Activated CD4-positive, alpha-beta memory T cell treated with anti-CD3 and anti-CD28 coated beads, Interleukin-2, amount 10 ng/mL, durations not matched to agents 7 days and 5 days (primary cell): Measurements from ENCODE around the gene PPP2R5C. TPM values are rescaled to one million over a fixed set of nuclear protein-coding genes. Genes with fewer than 3 reads are reported as not detected.
"Not testable (repeated sequence)": the region's sequence is repeated elsewhere in the genome, so short reads cannot be mapped to it uniquely, and the experiment has no call there.

Experiments
- CTCF ChIA-PET: fragments of 350-600 bp; sonication (Branson Sonifier 250); formaldehyde crosslinking; loops from one replicate; lab custom pipeline; 2021; ENCODE audit warnings: antibody characterized with exemption, inconsistent platforms; lab: Charles Lee
- POLR2A ChIA-PET: fragments of 350-600 bp; sonication (Branson Sonifier 250); formaldehyde crosslinking; loops from one replicate; lab custom pipeline; 2021; ENCODE audit warnings: antibody characterized with exemption; lab: Charles Lee
- DNase-seq: peaks from one replicate; pipeline ENCODE4 v3.0.0-alpha.2; 2020
- H3K27ac Mint-ChIP-seq: one replicate; pipeline ENCODE4 v1.8.0; 2021; ENCODE audit warnings: mild to moderate bottlenecking, mixed read lengths
- H3K27me3 Mint-ChIP-seq: one replicate; pipeline ENCODE4 v1.8.0; 2021; ENCODE audit warnings: mixed read lengths
- H3K36me3 Mint-ChIP-seq: one replicate; pipeline ENCODE4 v1.8.0; 2021; ENCODE audit warnings: low read depth, mixed read lengths
- H3K4me1 Mint-ChIP-seq: one replicate; pipeline ENCODE4 v1.8.0; 2021; ENCODE audit warnings: mixed read lengths
- H3K4me3 Mint-ChIP-seq: one replicate; pipeline ENCODE4 v1.8.0; 2021; ENCODE audit warnings: mild to moderate bottlenecking, mixed read lengths
- H3K9me3 Mint-ChIP-seq: one replicate; pipeline ENCODE4 v1.8.0; 2021; ENCODE audit warnings: mixed read lengths
- total RNA-seq, 2 experiments: library from RNA; stranded (reverse); gene quantifications; one replicate each; pipeline ENCODE4 v1.2.3, GENCODE V29; 2021

The PPP2R5C gene
- total RNA-seq, 2 experiments from 2014 or later = 338 to 348 TPM

GRCh38 chr14:101730157-101730556, 31.4 kb upstream of the PPP2R5C start:
- ChIA-PET CTCF (interaction anchor here (1.2 to 2.3 kb wide), 2 partner anchors 23 to 40 kb away, joined by 4 to 13 read pairs; no protein-coding TSS in a partner anchor), POLR2A (interaction anchor here (1.0 to 3.0 kb wide), 7 partner anchors 8 to 218 kb away, joined by 3 to 56 read pairs (median 14); no protein-coding TSS in a partner anchor)
- peaks cover 15% of the 10 kb centered on the region for H3K36me3 Mint-ChIP-seq
- H3K27me3 Mint-ChIP-seq, DNase-seq, H3K9me3 Mint-ChIP-seq: not testable (repeated sequence)
- H3K4me1 Mint-ChIP-seq = peaks cover 50% of the 10 kb centered on the region
- peak overlapping the region; percentile 96 for H3K27ac Mint-ChIP-seq
- peak overlapping the region; percentile 70 for H3K4me3 Mint-ChIP-seq

- peaks cover 50% of the 10 kb centered on the region for H3K4me1 Mint-ChIP-seq
- no peak for DNase-seq
- H3K9me3 Mint-ChIP-seq = no peaks in the 10 kb centered on the region
- POLR2A ChIA-PET = interaction anchor here (0.8 to 3.0 kb wide), 13 partner anchors 9 to 218 kb away, joined by 3 to 56 read pairs (median 5); no protein-coding TSS in a partner anchor
- H3K4me3 Mint-ChIP-seq = peak overlapping the region; percentile 70
- peaks cover 15% of the 10 kb centered on the region for H3K36me3 Mint-ChIP-seq
- no peaks in the 10 kb centered on the region for H3K27me3 Mint-ChIP-seq
- CTCF ChIA-PET = interaction anchor here (0.7 to 2.3 kb wide), 4 partner anchors 9 to 40 kb away, joined by 4 to 13 read pairs (median 8); no protein-coding TSS in a partner anchor
- peak overlapping the region; percentile 96 for H3K27ac Mint-ChIP-seq
Observed at GRCh38 chr14:101730626-101731186, 30.8 kb upstream of the PPP2R5C start.

- ChIA-PET CTCF (interaction anchor here (0.7 to 2.3 kb wide), 4 partner anchors 9 to 39 kb away, joined by 4 to 13 read pairs (median 8); no protein-coding TSS in a partner anchor), POLR2A (interaction anchor here (0.8 to 3.0 kb wide), 14 partner anchors 9 to 217 kb away, joined by 3 to 56 read pairs (median 4); no protein-coding TSS in a partner anchor)
- Mint-ChIP-seq H3K36me3 (peaks cover 15% of the 10 kb centered on the region), H3K27me3 (no peaks in the 10 kb centered on the region), H3K9me3 (no peaks in the 10 kb centered on the region), H3K4me3 (peak overlapping the region; percentile 70), H3K4me1 (peaks cover 48% of the 10 kb centered on the region), H3K27ac (peak overlapping the region; percentile 96)
- DNase-seq = peak; percentile 85
Observed at GRCh38 chr14:101731187-101732080, 30.1 kb upstream of the PPP2R5C start.

GRCh38 chr14:101732118-101732517, 29.4 kb upstream of the PPP2R5C start:
- H3K27ac Mint-ChIP-seq = peak overlapping the region; percentile 96
- peaks cover 47% of the 10 kb centered on the region for H3K4me1 Mint-ChIP-seq
- peak overlapping the region; percentile 70 for H3K4me3 Mint-ChIP-seq
- POLR2A ChIA-PET = interaction anchor here (0.8 to 3.0 kb wide), 8 partner anchors 10 to 92 kb away, joined by 3 to 56 read pairs (median 14); no protein-coding TSS in a partner anchor
- no peaks in the 10 kb centered on the region for H3K9me3 Mint-ChIP-seq
- no peak for DNase-seq
- peaks cover 15% of the 10 kb centered on the region for H3K36me3 Mint-ChIP-seq
- CTCF ChIA-PET = interaction anchor here (1.7 to 2.3 kb wide), 2 partner anchors 10 to 25 kb away, joined by 10 to 13 read pairs; no protein-coding TSS in a partner anchor
- no peaks in the 10 kb centered on the region for H3K27me3 Mint-ChIP-seq

- no peak for DNase-seq
- Mint-ChIP-seq H3K4me1 (peaks cover 43% of the 10 kb centered on the region), H3K9me3 (no peaks in the 10 kb centered on the region), H3K27ac (peak overlapping the region; percentile 13), H3K36me3 (peaks cover 13% of the 10 kb centered on the region), H3K4me3 (no peak overlapping the region), H3K27me3 (no peaks in the 10 kb centered on the region)
- POLR2A ChIA-PET = no interaction called here
- CTCF ChIA-PET = no interaction called here
Observed at GRCh38 chr14:101733211-101733610, 28.3 kb upstream of the PPP2R5C start.

GRCh38 chr14:101734246-101734847, 27.2 kb upstream of the PPP2R5C start:
- Mint-ChIP-seq H3K4me1 (peaks cover 43% of the 10 kb centered on the region), H3K36me3 (peaks cover 11% of the 10 kb centered on the region), H3K27ac (no peak overlapping the region), H3K9me3 (peaks cover 1% of the 10 kb centered on the region), H3K4me3 (no peak overlapping the region), H3K27me3 (no peaks in the 10 kb centered on the region)
- DNase-seq = no peak
- ChIA-PET CTCF (interaction anchor here (1.4 kb wide), 1 partner anchor 27 kb away, joined by 4 read pairs; no protein-coding TSS in a partner anchor), POLR2A (no interaction called here)

- peaks cover 9% of the 10 kb centered on the region for H3K36me3 Mint-ChIP-seq
- ChIA-PET POLR2A (interaction anchor here (1.0 kb wide), 1 partner anchor 14 kb away, joined by 4 read pairs; no protein-coding TSS in a partner anchor), CTCF (interaction anchor here (0.6 to 1.4 kb wide), 3 partner anchors 28 to 35 kb away, joined by 3 to 4 read pairs (median 3); no protein-coding TSS in a partner anchor)
- peaks cover 9% of the 10 kb centered on the region for H3K9me3 Mint-ChIP-seq
- no peaks in the 10 kb centered on the region for H3K27me3 Mint-ChIP-seq
- no peak overlapping the region for H3K4me3 Mint-ChIP-seq
- DNase-seq = no peak
- H3K4me1 Mint-ChIP-seq = peaks cover 32% of the 10 kb centered on the region
- no peak overlapping the region for H3K27ac Mint-ChIP-seq
Observed at GRCh38 chr14:101735453-101735852, 26.1 kb upstream of the PPP2R5C start.

GRCh38 chr14:101736071-101736470, 25.4 kb upstream of the PPP2R5C start:
- CTCF ChIA-PET = interaction anchor here (0.6 to 1.4 kb wide), 5 partner anchors 27 to 34 kb away, joined by 3 to 4 read pairs (median 3); no protein-coding TSS in a partner anchor
- no peak for DNase-seq
- H3K27me3 Mint-ChIP-seq = no peaks in the 10 kb centered on the region
- peaks cover 10% of the 10 kb centered on the region for H3K36me3 Mint-ChIP-seq
- peaks cover 12% of the 10 kb centered on the region for H3K9me3 Mint-ChIP-seq
- POLR2A ChIA-PET = interaction anchor here (1.0 kb wide), 1 partner anchor 14 kb away, joined by 4 read pairs; no protein-coding TSS in a partner anchor
- H3K4me3 Mint-ChIP-seq = no peak overlapping the region
- H3K4me1 Mint-ChIP-seq = peaks cover 26% of the 10 kb centered on the region
- no peak overlapping the region for H3K27ac Mint-ChIP-seq

GRCh38 chr14:101736585-101736984, 24.9 kb upstream of the PPP2R5C start:
- H3K27ac Mint-ChIP-seq = no peak overlapping the region
- CTCF ChIA-PET = interaction anchor here (1.1 kb wide), 2 partner anchors 26 to 31 kb away, joined by 3 read pairs; no protein-coding TSS in a partner anchor
- POLR2A ChIA-PET = no interaction called here
- no peak overlapping the region for H3K4me3 Mint-ChIP-seq
- no peak for DNase-seq
- peaks cover 2% of the 10 kb centered on the region for H3K27me3 Mint-ChIP-seq
- H3K36me3 Mint-ChIP-seq = peaks cover 15% of the 10 kb centered on the region
- peaks cover 20% of the 10 kb centered on the region for H3K4me1 Mint-ChIP-seq
- peaks cover 15% of the 10 kb centered on the region for H3K9me3 Mint-ChIP-seq

- Mint-ChIP-seq H3K4me3 (no peak overlapping the region), H3K4me1 (peaks cover 10% of the 10 kb centered on the region), H3K9me3 (peaks cover 18% of the 10 kb centered on the region), H3K27ac (no peak overlapping the region), H3K36me3 (peaks cover 15% of the 10 kb centered on the region), H3K27me3 (peaks cover 3% of the 10 kb centered on the region)
- POLR2A ChIA-PET = interaction anchor here (0.6 kb wide), 2 partner anchors 33 to 844 kb away, joined by 3 read pairs; no protein-coding TSS in a partner anchor
- CTCF ChIA-PET = interaction anchor here (0.6 to 1.3 kb wide), 4 partner anchors 15 to 134 kb away, joined by 3 to 4 read pairs (median 4); no protein-coding TSS in a partner anchor
- DNase-seq = no peak
Observed at GRCh38 chr14:101737414-101738339, 23.8 kb upstream of the PPP2R5C start.

- ChIA-PET POLR2A (no interaction called here), CTCF (interaction anchor here (0.6 kb wide), 1 partner anchor 133 kb away, joined by 4 read pairs; no protein-coding TSS in a partner anchor)
- Mint-ChIP-seq H3K9me3 (peaks cover 20% of the 10 kb centered on the region), H3K36me3 (peaks cover 15% of the 10 kb centered on the region), H3K27me3 (peaks cover 6% of the 10 kb centered on the region), H3K27ac (no peak overlapping the region), H3K4me1 (peaks cover 3% of the 10 kb centered on the region), H3K4me3 (no peak overlapping the region)
- no peak for DNase-seq
Observed at GRCh38 chr14:101738703-101739320, 22.7 kb upstream of the PPP2R5C start.
